Lung (tissue), 12 donors: ENCODE results near the gene BPIFB1. TPM values are rescaled to one million over a fixed set of nuclear protein-coding genes. Genes with fewer than 3 reads are reported as not detected.

Experiments used
- ATAC-seq: fragments of 200-7000 bp; cut with Tn5 transposase; one replicate; pipeline ENCODE4 v1.9.1; 2020; ENCODE audit warnings: moderate number of reproducible peaks; ENCODE audit not compliant: insufficient read depth, low FRiP score
- DNase-seq, 3 donors: peaks; one replicate each; pipeline ENCODE4 v3.0.0-alpha.2; 2013 to 2017
- H3K27ac ChIP-seq, 2 donors: one replicate each; pipeline ENCODE4 v1.5.1; 2013; ENCODE audit warnings: mild to moderate bottlenecking in 2 of 2, moderate library complexity in 2 of 2, control low read depth in 1 of 2, inconsistent platforms in 1 of 2, low read depth in 1 of 2, low read length in 1 of 2
- H3K27me3 ChIP-seq, 3 donors: one replicate each; pipeline ENCODE4 v1.5.1; 2013; ENCODE audit warnings: low read length in 2 of 3; ENCODE audit not compliant: control insufficient read depth in 3 of 3, insufficient read depth in 3 of 3
- H3K36me3 ChIP-seq, 4 donors: one replicate each; pipeline ENCODE4 v1.5.1; 2013; ENCODE audit warnings: low read length in 4 of 4, mild to moderate bottlenecking in 1 of 4, moderate library complexity in 1 of 4; ENCODE audit not compliant: control insufficient read depth in 4 of 4, insufficient read depth in 4 of 4
- H3K4me1 ChIP-seq, 5 donors: one replicate each; pipeline ENCODE4 v1.5.1; 2013; ENCODE audit warnings: low read length in 5 of 5, mild to moderate bottlenecking in 2 of 5, moderate library complexity in 1 of 5; ENCODE audit not compliant: control insufficient read depth in 5 of 5, insufficient read depth in 5 of 5
- H3K4me3 ChIP-seq: one replicate; pipeline ENCODE4 v1.5.1; 2013; ENCODE audit warnings: mild to moderate bottlenecking, control low read depth, moderate library complexity
- H3K9ac ChIP-seq, 2 donors: one replicate each; pipeline ENCODE4 v1.5.1; 2013; ENCODE audit warnings: low read length in 2 of 2, control low read depth in 1 of 2; ENCODE audit not compliant: insufficient read depth in 1 of 2
- H3K9me3 ChIP-seq, 4 donors: one replicate each; pipeline ENCODE4 v1.5.1; 2013; ENCODE audit warnings: low read length in 3 of 4, mild to moderate bottlenecking in 1 of 4, moderate library complexity in 1 of 4; ENCODE audit not compliant: control insufficient read depth in 4 of 4, insufficient read depth in 3 of 4
- WGBS, 2 donors: extraction: QIAGEN DNeasy Blood & Tissue Kit; methylation state at CpG; one replicate each; pipeline ENCODE4 v1.1.7; 2013; 5-methylcytosine and 5-hydroxymethylcytosine counted together
- polyA plus RNA-seq, 2 donors: library from polyadenylated mRNA; stranded (reverse); fragments of 200-250 nt; gene quantifications; one replicate each; pipeline ENCODE4 v1.2.1, GENCODE V29; 2013
- total RNA-seq, 2 donors: library from RNA; depleted of rRNA in 1 of 2; stranded (reverse); fragments of >200 nt in 1 of 2; gene quantifications; one replicate each; pipeline ENCODE4 v1.2.1, GENCODE V29; 2014 to 2021
- TF ChIP-seq, protein P1 (sequence below): IDR thresholded peaks from 2 replicates; pipeline ENCODE4 v1.5.1; 2012; ENCODE audit warnings: mild to moderate bottlenecking; ENCODE audit errors: control extremely low read depth, extremely low read depth
- donor health status: control.
- donor health status: control.
- donor health status: Bipolar disorder and iron deficiency.
- donor health status: healthy.
- donor health status: DM: yes; HTN: yes; CAD: no.

Gene BPIFB1
- total and polyA plus RNA-seq, 4 donors: 61.9 to 445 (median 292) TPM

DNA sequence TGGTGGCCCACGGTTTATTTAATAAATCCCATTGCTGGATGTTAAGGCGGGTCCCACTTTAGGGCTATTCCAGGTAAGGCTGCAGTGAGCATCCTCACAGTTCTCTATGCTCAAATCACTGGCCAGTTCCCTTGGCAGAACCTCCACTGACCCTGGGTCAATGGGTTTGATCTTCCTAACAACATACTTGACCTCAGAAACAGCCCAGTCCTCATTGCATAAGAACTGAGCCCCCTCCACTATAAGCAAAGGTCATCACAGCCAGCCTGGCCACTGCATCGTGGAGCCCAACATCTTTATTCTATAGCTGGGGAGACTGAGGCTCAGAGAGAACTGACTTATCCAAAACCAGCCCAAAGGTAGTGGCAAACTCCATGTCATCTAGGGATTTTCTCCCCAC is 4.3 kb upstream of the BPIFB1 start:
- WGBS, 2 donors: 79 to 82% methylated on average over 3 of the region's 3 CpGs
- H3K36me3 ChIP-seq: no peaks in the 10 kb centered on the region
- TF ChIP-seq, protein P1, sequence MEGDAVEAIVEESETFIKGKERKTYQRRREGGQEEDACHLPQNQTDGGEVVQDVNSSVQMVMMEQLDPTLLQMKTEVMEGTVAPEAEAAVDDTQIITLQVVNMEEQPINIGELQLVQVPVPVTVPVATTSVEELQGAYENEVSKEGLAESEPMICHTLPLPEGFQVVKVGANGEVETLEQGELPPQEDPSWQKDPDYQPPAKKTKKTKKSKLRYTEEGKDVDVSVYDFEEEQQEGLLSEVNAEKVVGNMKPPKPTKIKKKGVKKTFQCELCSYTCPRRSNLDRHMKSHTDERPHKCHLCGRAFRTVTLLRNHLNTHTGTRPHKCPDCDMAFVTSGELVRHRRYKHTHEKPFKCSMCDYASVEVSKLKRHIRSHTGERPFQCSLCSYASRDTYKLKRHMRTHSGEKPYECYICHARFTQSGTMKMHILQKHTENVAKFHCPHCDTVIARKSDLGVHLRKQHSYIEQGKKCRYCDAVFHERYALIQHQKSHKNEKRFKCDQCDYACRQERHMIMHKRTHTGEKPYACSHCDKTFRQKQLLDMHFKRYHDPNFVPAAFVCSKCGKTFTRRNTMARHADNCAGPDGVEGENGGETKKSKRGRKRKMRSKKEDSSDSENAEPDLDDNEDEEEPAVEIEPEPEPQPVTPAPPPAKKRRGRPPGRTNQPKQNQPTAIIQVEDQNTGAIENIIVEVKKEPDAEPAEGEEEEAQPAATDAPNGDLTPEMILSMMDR: no peak
- H3K9ac ChIP-seq: no peak overlapping the region
- H3K4me3 ChIP-seq: no peak overlapping the region
- DNase-seq (no peak), ATAC-seq (no peak)
- H3K4me1 ChIP-seq: no peaks in the 10 kb centered on the region
- no peak overlapping the region for H3K27ac ChIP-seq
- H3K9me3 ChIP-seq: no peaks in the 10 kb centered on the region
- peaks cover 0 to 5% (median 0%) of the 10 kb centered on the region in 3 donors for H3K27me3 ChIP-seq

DNA sequence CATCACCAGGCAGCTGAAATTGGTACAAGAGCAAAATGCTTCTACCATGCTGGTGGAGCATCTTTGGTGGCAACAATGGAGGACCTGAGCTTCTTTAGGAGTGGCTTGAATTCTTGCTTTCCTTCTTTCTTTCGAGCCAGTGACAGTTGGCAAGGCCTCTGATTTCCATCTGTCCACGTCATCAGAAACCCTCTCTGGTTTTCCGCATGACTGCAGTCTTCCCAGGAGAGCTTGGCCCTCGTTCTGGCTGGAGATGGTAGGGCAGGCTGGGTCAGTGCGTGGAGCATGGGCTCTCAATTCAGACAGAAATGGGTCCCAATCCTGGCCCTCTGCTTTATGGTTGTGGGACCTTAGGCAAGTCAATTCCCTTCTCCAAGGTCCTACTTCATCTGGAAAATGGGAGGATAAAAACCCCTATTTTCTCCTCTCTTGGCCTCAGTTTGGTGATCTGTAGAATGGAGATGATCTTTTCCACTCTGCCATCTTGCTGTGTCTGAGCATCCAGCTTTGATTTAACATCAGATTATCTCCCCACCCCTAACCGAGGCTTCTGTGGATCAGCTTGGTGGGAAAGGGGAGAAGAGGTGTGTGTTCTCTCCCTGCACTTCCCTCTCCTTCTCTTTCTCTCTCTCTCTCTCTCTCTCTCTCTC is 3.6 kb upstream of the BPIFB1 start:
- H3K27ac ChIP-seq: no peak overlapping the region
- H3K4me1 ChIP-seq: no peaks in the 10 kb centered on the region
- H3K27me3 ChIP-seq: peaks cover 0 to 5% (median 0%) of the 10 kb centered on the region in 3 donors
- no peak for DNase-seq
- H3K9me3 ChIP-seq: no peaks in the 10 kb centered on the region
- ATAC-seq: no peak
- no peak overlapping the region for H3K9ac ChIP-seq
- no peak overlapping the region for H3K4me3 ChIP-seq
- TF ChIP-seq, protein P1: no peak
- H3K36me3 ChIP-seq: no peaks in the 10 kb centered on the region
- WGBS, 2 donors: 82 to 90% methylated on average over 6 of the region's 6 CpGs

DNA sequence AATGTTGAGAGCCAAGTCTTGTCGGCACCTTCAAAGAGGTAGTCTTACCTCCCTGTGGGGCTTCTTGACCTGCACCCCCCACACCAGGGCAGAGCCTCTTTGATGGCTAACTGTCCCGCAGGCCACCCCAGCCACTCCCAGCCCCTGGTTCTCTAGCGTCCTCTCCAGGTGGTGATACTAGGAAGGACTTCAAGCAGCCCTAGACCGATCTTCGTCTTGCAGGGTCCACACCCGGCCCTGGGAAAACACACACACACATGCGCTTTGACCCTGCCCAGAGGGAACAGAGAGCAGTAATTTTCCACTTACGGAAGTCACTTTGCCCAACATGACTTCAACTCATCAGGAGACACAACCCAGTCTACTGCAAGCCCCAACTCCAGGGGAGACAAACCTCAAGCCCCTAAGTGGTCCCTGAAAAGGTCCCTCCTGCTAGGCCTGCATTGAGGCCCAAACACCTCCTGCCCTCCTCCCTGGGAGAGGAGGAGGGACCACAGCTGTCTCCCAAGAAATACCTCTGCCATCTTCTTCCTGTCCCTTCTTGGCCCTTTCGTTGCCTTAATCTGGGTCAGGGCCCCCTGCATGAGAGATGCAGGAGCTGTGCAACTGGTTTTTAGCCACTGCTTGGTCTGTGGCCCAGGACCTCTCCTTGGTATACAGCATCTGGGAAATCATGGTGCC is 2.9 kb upstream of the BPIFB1 start:
- Histone ChIP-seq H3K36me3 (no peaks in the 10 kb centered on the region), H3K9me3 (no peaks in the 10 kb centered on the region), H3K4me1 (no peaks in the 10 kb centered on the region), H3K4me3 (no peak overlapping the region), H3K27me3 (peaks cover 0 to 5% (median 0%) of the 10 kb centered on the region in 3 donors), H3K27ac (no peak overlapping the region), H3K9ac (no peak overlapping the region)
- no peak for DNase-seq
- ATAC-seq: no peak
- 82 to 89% methylated on average over 9 of the region's 9 CpGs for WGBS, 2 donors
- TF ChIP-seq, protein P1: no peak
